HepG2 (cell line): ENCODE results near the gene TMCO4. TPM values are rescaled to one million over a fixed set of nuclear protein-coding genes. Genes with fewer than 3 reads are reported as not detected.

ENCODE experiments used
- CENPX ChIP-seq: sonication (generic); formaldehyde crosslinking; IDR thresholded peaks from 2 replicates; pipeline ENCODE4 v1.9.0; 2021; ENCODE audit warnings: mild to moderate bottlenecking, missing genetic modification reagents, moderate library complexity
- GABPB1 ChIP-seq: IDR thresholded peaks from 2 replicates; pipeline ENCODE4 v1.6.1; 2016; ENCODE audit warnings: mild to moderate bottlenecking, missing genetic modification reagents, moderate library complexity, missing compliant biosample characterization
- PHF8 ChIP-seq: sonication (generic); formaldehyde crosslinking; IDR thresholded peaks from 2 replicates; pipeline ENCODE4 v1.5.0; 2020; ENCODE audit warnings: missing genetic modification reagents
- RBFOX2 ChIP-seq: fragments of 200-400 bp; formaldehyde crosslinking; IDR thresholded peaks from 2 replicates; pipeline ENCODE4 v1.6.1; 2017; ENCODE audit warnings: low read depth, mild to moderate bottlenecking, low read length
- TBX2 ChIP-seq: sonication (generic); formaldehyde crosslinking; IDR thresholded peaks from 2 replicates; pipeline ENCODE4 v1.5.0; 2020; ENCODE audit warnings: missing genetic modification reagents, mild to moderate bottlenecking, borderline replicate concordance
- ZFX ChIP-seq: sonication (generic); formaldehyde crosslinking; IDR thresholded peaks from 2 replicates; pipeline ENCODE4 v1.4.0; 2020; ENCODE audit warnings: mild to moderate bottlenecking, low read depth, missing genetic modification reagents, moderate library complexity
- polyA plus RNA-seq, 8 experiments: library from polyadenylated mRNA; depleted of rRNA in 3 of 8; stranded (reverse) in 7 of 8; unstranded in 1 of 8; fragments of >200 nt; fragmentation: Illumina TruSeq in 4 of 8; extraction: Trizol in 4 of 8; gene quantifications; 2 replicates each; pipeline versions ENCODE4 v1.2.1 to v1.2.3, GENCODE V29; 2011 to 2016; ENCODE audit warnings: low read depth in 4 of 8, missing spikeins in 1 of 8, mixed read lengths in 1 of 8; ENCODE audit not compliant: insufficient read depth in 1 of 8
- total RNA-seq, 5 experiments: library from RNA; depleted of rRNA; stranded (reverse); fragments of >200 nt; fragmentation: Illumina TruSeq; extraction: Trizol; gene quantifications; 2 replicates each; pipeline ENCODE4 v1.2.3, GENCODE V29; 2016; ENCODE audit warnings: low read depth in 1 of 5
- TF ChIP-seq, protein P1 (sequence below): sonication (generic); formaldehyde crosslinking; IDR thresholded peaks from 2 replicates; pipeline ENCODE4 v1.4.0; 2020; ENCODE audit warnings: missing genetic modification reagents
- TF ChIP-seq, protein P2 (sequence below): sonication (generic); formaldehyde crosslinking; IDR thresholded peaks from 2 replicates; pipeline ENCODE4 v1.4.0; 2020; ENCODE audit warnings: missing genetic modification reagents
- TF ChIP-seq, protein P3 (sequence below): sonication (generic); formaldehyde crosslinking; IDR thresholded peaks from 2 replicates; pipeline ENCODE4 v1.5.1; 2020; ENCODE audit warnings: mild to moderate bottlenecking, missing genetic modification reagents, moderate library complexity
- TF ChIP-seq, protein P4 (sequence below): IDR thresholded peaks from 2 replicates; pipeline ENCODE4 v1.6.1; 2012; ENCODE audit warnings: inconsistent platforms
- TF ChIP-seq, protein P5 (sequence below): IDR thresholded peaks from 2 replicates; pipeline ENCODE4 v1.6.1; 2016; ENCODE audit warnings: missing compliant biosample characterization, missing genetic modification reagents, borderline replicate concordance

TMCO4 gene
- total and polyA plus RNA-seq, 2 of the 13 experiments (the other 11 are each of a cell fraction or from before 2014, with no cell fraction given), result 2.1 to 4.1 TPM

DNA sequence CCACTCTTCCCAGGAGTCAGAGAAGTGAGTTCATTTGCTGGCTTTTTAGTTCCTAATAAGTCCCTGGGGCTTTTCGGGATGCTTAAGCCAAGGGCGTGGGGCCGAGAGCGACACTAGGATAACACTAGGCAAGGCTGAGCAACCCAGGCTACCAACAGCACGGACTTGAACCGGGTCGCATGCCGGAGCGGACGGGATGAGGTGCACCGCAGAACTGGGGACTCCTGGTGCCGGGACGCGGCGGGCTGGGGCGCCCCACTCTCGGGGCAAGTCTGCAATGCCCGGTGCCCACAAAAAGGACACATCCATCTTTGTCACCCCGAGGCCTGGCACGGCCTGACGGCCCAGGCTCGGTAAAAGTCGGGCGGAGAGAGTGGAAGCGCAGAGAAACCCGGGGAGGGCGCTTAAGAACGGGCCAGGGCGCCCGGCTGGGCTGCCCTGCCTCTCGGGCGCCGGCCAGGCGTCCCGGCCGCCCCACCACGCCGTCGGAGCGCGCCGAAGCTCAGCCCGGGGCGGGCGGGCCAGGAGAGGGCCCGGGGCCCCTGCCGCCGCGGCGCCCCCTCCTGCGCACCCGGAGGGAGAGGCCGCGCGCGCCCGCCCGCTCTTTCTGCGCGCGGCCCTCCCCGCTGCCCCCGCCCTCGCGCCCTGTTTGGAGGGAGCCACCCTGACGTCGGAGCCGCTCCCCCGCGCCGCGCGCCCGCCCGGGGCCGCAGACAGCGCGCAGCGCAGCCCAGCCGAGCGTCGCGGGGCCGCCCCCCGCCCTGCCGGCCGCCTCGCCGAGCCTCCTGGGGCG, 155.9 kb downstream of the TMCO4 start, which contains the start of gene NBL1 (continued):
- TF ChIP-seq, protein P1, sequence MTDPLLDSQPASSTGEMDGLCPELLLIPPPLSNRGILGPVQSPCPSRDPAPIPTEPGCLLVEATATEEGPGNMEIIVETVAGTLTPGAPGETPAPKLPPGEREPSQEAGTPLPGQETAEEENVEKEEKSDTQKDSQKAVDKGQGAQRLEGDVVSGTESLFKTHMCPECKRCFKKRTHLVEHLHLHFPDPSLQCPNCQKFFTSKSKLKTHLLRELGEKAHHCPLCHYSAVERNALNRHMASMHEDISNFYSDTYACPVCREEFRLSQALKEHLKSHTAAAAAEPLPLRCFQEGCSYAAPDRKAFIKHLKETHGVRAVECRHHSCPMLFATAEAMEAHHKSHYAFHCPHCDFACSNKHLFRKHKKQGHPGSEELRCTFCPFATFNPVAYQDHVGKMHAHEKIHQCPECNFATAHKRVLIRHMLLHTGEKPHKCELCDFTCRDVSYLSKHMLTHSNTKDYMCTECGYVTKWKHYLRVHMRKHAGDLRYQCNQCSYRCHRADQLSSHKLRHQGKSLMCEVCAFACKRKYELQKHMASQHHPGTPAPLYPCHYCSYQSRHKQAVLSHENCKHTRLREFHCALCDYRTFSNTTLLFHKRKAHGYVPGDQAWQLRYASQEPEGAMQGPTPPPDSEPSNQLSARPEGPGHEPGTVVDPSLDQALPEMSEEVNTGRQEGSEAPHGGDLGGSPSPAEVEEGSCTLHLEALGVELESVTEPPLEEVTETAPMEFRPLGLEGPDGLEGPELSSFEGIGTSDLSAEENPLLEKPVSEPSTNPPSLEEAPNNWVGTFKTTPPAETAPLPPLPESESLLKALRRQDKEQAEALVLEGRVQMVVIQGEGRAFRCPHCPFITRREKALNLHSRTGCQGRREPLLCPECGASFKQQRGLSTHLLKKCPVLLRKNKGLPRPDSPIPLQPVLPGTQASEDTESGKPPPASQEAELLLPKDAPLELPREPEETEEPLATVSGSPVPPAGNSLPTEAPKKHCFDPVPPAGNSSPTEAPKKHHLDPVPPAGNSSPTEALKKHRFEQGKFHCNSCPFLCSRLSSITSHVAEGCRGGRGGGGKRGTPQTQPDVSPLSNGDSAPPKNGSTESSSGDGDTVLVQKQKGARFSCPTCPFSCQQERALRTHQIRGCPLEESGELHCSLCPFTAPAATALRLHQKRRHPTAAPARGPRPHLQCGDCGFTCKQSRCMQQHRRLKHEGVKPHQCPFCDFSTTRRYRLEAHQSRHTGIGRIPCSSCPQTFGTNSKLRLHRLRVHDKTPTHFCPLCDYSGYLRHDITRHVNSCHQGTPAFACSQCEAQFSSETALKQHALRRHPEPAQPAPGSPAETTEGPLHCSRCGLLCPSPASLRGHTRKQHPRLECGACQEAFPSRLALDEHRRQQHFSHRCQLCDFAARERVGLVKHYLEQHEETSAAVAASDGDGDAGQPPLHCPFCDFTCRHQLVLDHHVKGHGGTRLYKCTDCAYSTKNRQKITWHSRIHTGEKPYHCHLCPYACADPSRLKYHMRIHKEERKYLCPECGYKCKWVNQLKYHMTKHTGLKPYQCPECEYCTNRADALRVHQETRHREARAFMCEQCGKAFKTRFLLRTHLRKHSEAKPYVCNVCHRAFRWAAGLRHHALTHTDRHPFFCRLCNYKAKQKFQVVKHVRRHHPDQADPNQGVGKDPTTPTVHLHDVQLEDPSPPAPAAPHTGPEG (CRISPR knock-in tag), result 0 out of 2 replicates have a peak, but pooled peaks have one; percentile 55
- TF ChIP-seq GABPB1 (peak; percentile 24; the same call in 1 of the 2 replicates), RBFOX2 (0 out of 2 replicates have a peak, but pooled peaks have one; percentile 37), ZFX (peak; percentile 26; the same call in 1 of the 2 replicates), CENPX (no peak), PHF8 (CRISPR knock-in tag) (0 out of 2 replicates have a peak, but pooled peaks have one; percentile 8), TBX2 (CRISPR knock-in tag) (peak; percentile 1; the same call in 1 of the 2 replicates)
- TF ChIP-seq, protein P2, sequence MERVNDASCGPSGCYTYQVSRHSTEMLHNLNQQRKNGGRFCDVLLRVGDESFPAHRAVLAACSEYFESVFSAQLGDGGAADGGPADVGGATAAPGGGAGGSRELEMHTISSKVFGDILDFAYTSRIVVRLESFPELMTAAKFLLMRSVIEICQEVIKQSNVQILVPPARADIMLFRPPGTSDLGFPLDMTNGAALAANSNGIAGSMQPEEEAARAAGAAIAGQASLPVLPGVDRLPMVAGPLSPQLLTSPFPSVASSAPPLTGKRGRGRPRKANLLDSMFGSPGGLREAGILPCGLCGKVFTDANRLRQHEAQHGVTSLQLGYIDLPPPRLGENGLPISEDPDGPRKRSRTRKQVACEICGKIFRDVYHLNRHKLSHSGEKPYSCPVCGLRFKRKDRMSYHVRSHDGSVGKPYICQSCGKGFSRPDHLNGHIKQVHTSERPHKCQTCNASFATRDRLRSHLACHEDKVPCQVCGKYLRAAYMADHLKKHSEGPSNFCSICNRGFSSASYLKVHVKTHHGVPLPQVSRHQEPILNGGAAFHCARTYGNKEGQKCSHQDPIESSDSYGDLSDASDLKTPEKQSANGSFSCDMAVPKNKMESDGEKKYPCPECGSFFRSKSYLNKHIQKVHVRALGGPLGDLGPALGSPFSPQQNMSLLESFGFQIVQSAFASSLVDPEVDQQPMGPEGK (CRISPR knock-in tag), result peak; percentile 44; the same call in 1 of the 2 replicates
- TF ChIP-seq, protein P3, sequence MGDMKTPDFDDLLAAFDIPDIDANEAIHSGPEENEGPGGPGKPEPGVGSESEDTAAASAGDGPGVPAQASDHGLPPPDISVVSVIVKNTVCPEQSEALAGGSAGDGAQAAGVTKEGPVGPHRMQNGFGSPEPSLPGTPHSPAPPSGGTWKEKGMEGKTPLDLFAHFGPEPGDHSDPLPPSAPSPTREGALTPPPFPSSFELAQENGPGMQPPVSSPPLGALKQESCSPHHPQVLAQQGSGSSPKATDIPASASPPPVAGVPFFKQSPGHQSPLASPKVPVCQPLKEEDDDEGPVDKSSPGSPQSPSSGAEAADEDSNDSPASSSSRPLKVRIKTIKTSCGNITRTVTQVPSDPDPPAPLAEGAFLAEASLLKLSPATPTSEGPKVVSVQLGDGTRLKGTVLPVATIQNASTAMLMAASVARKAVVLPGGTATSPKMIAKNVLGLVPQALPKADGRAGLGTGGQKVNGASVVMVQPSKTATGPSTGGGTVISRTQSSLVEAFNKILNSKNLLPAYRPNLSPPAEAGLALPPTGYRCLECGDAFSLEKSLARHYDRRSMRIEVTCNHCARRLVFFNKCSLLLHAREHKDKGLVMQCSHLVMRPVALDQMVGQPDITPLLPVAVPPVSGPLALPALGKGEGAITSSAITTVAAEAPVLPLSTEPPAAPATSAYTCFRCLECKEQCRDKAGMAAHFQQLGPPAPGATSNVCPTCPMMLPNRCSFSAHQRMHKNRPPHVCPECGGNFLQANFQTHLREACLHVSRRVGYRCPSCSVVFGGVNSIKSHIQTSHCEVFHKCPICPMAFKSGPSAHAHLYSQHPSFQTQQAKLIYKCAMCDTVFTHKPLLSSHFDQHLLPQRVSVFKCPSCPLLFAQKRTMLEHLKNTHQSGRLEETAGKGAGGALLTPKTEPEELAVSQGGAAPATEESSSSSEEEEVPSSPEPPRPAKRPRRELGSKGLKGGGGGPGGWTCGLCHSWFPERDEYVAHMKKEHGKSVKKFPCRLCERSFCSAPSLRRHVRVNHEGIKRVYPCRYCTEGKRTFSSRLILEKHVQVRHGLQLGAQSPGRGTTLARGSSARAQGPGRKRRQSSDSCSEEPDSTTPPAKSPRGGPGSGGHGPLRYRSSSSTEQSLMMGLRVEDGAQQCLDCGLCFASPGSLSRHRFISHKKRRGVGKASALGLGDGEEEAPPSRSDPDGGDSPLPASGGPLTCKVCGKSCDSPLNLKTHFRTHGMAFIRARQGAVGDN (CRISPR knock-in tag), result peak; percentile 52; the same call in 1 of the 2 replicates
- TF ChIP-seq, protein P4, sequence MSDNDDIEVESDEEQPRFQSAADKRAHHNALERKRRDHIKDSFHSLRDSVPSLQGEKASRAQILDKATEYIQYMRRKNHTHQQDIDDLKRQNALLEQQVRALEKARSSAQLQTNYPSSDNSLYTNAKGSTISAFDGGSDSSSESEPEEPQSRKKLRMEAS, result 0 out of 2 replicates have a peak, but pooled peaks have one; percentile 7
- TF ChIP-seq, protein P5, sequence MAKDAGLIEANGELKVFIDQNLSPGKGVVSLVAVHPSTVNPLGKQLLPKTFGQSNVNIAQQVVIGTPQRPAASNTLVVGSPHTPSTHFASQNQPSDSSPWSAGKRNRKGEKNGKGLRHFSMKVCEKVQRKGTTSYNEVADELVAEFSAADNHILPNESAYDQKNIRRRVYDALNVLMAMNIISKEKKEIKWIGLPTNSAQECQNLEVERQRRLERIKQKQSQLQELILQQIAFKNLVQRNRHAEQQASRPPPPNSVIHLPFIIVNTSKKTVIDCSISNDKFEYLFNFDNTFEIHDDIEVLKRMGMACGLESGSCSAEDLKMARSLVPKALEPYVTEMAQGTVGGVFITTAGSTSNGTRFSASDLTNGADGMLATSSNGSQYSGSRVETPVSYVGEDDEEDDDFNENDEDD (CRISPR knock-in tag), result peak; percentile 32; the same call in 1 of the 2 replicates
